ENCODE measurements around the gene CYP2E1. TPM values are rescaled to one million over a fixed set of nuclear protein-coding genes. Genes with fewer than 3 reads are reported as not detected.

Gene CYP2E1
- total RNA-seq, 1 experiment from 2014 or later: 3.5 TPM

DNA sequence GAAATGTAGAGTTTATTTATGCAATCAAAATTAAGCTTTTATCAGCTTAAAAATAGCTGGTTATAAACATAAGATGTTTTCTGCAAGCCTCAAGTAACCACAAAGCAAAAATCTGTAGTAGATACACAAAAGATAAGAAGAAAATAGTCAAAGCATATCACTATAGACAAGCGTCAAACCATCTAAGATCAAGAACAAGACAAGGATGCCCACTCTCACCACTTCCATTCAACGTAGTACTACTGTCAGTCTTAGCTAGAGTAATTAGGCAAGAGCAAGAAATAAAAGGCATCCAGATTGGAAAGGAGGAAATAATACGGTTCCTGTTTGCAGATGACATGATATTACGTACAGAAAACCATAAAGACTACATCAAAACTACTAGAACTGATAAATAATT is 17.5 kb upstream of the CYP2E1 start:
- Mint-ChIP-seq H3K4me1 (ENCODE audit: low read depth, unreplicated experiment) (peaks cover 6% of the 10 kb centered on the region), H3K27me3 (ENCODE audit: unreplicated experiment) (no peaks in the 10 kb centered on the region), H3K36me3 (ENCODE audit: insufficient read depth, unreplicated experiment) (no peaks in the 10 kb centered on the region), H3K4me3 (ENCODE audit: low read depth, unreplicated experiment) (no peak overlapping the region), H3K27ac (ENCODE audit: unreplicated experiment) (no peak overlapping the region), H3K9me3 (ENCODE audit: low read depth, unreplicated experiment) (no peaks in the 10 kb centered on the region)
- DNase-seq: no peak
- intact Hi-C loops (cut with micrococcal nuclease; ENCODE audit: unreplicated experiment): loop anchor here (10.0 kb wide), 1 partner anchor 75 kb away; no protein-coding TSS in a partner anchor
- BruUV-seq (replicated peaks): no TSS peak
- TF ChIP-seq, protein P1, sequence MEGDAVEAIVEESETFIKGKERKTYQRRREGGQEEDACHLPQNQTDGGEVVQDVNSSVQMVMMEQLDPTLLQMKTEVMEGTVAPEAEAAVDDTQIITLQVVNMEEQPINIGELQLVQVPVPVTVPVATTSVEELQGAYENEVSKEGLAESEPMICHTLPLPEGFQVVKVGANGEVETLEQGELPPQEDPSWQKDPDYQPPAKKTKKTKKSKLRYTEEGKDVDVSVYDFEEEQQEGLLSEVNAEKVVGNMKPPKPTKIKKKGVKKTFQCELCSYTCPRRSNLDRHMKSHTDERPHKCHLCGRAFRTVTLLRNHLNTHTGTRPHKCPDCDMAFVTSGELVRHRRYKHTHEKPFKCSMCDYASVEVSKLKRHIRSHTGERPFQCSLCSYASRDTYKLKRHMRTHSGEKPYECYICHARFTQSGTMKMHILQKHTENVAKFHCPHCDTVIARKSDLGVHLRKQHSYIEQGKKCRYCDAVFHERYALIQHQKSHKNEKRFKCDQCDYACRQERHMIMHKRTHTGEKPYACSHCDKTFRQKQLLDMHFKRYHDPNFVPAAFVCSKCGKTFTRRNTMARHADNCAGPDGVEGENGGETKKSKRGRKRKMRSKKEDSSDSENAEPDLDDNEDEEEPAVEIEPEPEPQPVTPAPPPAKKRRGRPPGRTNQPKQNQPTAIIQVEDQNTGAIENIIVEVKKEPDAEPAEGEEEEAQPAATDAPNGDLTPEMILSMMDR (IDR thresholded peaks at IDR 0.05; ENCODE audit: unreplicated experiment): no peak
- CTCF ChIA-PET: no interaction called here

DNA sequence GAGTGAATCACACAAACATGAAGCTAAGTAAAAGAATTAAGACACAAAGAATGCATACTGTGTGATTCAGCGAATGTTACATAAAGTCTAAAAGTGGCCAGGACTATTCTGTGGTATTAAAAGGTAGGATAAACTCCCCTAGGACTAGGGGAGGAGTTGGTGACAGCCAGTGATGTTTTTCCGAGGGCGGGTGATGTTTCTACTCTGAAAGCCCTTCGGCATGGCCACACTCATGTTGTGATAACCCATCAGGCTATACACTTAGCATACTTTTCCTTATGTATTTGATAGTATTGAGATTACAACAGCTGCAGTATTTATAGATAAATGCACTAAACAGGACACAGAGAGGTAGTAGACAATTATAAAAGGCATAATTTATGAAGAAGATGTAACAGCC is 15.8 kb upstream of the CYP2E1 start:
- no TSS peak for BruUV-seq (replicated peaks)
- intact Hi-C loops (cut with micrococcal nuclease; ENCODE audit: unreplicated experiment): loop anchor here (10.0 kb wide), 1 partner anchor 77 kb away; no protein-coding TSS in a partner anchor
- TF ChIP-seq, protein P1 (IDR thresholded peaks at IDR 0.05; ENCODE audit: unreplicated experiment): no peak
- H3K4me1 Mint-ChIP-seq (ENCODE audit: low read depth, unreplicated experiment): peaks cover 6% of the 10 kb centered on the region
- H3K27me3 Mint-ChIP-seq (ENCODE audit: unreplicated experiment): no peaks in the 10 kb centered on the region
- H3K27ac Mint-ChIP-seq (ENCODE audit: unreplicated experiment): no peak overlapping the region
- DNase-seq: no peak
- H3K36me3 Mint-ChIP-seq (ENCODE audit: insufficient read depth, unreplicated experiment): no peaks in the 10 kb centered on the region
- CTCF ChIA-PET: no interaction called here
- no peak overlapping the region for H3K4me3 Mint-ChIP-seq (ENCODE audit: low read depth, unreplicated experiment)
- no peaks in the 10 kb centered on the region for H3K9me3 Mint-ChIP-seq (ENCODE audit: low read depth, unreplicated experiment)

DNA sequence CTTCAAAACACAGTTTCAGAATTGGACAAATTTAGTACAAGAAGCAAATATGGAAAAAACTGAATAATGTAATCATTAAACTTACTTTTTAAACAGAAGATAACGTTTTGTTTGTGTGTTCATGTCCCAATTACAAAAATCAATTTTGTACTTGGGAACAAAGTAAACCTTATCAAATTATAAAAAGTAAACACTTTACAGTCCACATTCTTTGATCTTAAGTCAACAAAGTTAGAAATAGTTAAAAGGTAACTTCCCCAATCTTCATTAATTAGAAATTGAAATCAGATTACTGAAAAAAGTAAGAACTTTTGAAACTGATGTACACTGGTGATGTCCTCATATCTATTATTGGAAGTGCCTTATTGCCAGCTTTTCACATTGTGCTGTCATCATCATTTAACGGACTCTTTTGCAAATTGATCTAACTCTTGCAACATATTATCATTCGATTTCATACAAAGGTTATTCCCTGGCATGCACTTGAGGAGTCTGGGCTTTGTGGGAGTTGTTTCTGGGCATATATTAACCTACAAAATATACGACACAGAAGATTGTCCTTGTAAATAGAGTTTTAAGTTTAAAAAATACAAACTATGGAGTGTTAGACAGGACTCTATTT is 15.1 kb upstream of the CYP2E1 start:
- DNase-seq: no peak
- Mint-ChIP-seq H3K27ac (ENCODE audit: unreplicated experiment) (no peak overlapping the region), H3K36me3 (ENCODE audit: insufficient read depth, unreplicated experiment) (no peaks in the 10 kb centered on the region), H3K4me1 (ENCODE audit: low read depth, unreplicated experiment) (peaks cover 6% of the 10 kb centered on the region), H3K27me3 (ENCODE audit: unreplicated experiment) (no peaks in the 10 kb centered on the region), H3K4me3 (ENCODE audit: low read depth, unreplicated experiment) (no peak overlapping the region), H3K9me3 (ENCODE audit: low read depth, unreplicated experiment) (no peaks in the 10 kb centered on the region)
- CTCF ChIA-PET: no interaction called here
- TF ChIP-seq, protein P1 (IDR thresholded peaks at IDR 0.05; ENCODE audit: unreplicated experiment): no peak
- intact Hi-C loops (cut with micrococcal nuclease; ENCODE audit: unreplicated experiment): loop anchor here (10.0 kb wide), 1 partner anchor 77 kb away; no protein-coding TSS in a partner anchor
- no TSS peak for BruUV-seq (replicated peaks)

DNA sequence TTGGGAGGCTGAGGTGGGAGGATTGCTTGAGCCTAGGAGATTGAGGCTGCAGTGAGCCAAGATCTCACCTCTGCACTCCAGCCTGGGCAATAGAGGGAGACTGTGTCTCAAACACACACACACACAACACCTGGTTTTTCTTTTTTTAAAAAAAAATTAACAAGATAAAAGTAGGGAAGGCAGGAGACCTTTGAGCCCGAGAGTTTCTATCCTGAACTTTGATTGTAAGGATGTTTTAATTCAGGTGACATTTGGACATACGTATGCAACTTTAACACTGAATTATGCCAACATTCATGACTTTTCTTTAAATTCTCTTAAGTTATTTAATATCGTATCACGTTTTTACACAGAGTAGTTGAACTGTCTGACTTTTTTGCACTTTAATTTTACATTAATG is 11.7 kb upstream of the CYP2E1 start:
- CTCF ChIA-PET: no interaction called here
- Mint-ChIP-seq H3K9me3 (ENCODE audit: low read depth, unreplicated experiment) (no peaks in the 10 kb centered on the region), H3K4me3 (ENCODE audit: low read depth, unreplicated experiment) (no peak overlapping the region), H3K4me1 (ENCODE audit: low read depth, unreplicated experiment) (peaks cover 15% of the 10 kb centered on the region), H3K27me3 (ENCODE audit: unreplicated experiment) (no peaks in the 10 kb centered on the region), H3K36me3 (ENCODE audit: insufficient read depth, unreplicated experiment) (no peaks in the 10 kb centered on the region), H3K27ac (ENCODE audit: unreplicated experiment) (no peak overlapping the region)
- TF ChIP-seq, protein P1 (IDR thresholded peaks at IDR 0.05; ENCODE audit: unreplicated experiment): no peak
- intact Hi-C loops (cut with micrococcal nuclease; ENCODE audit: unreplicated experiment): loop anchor here (10.0 kb wide), 1 partner anchor 81 kb away; no protein-coding TSS in a partner anchor
- no peak for DNase-seq
- no TSS peak for BruUV-seq (replicated peaks)
